Uterus (tissue), 2 donors: Measurements from ENCODE around the gene SRPK3.
"Not testable (repeated sequence)": the region's sequence is repeated elsewhere in the genome, so short reads cannot be mapped to it uniquely, and the experiment has no call there.

Experiments
- POLR2A ChIP-seq, 2 donors: fragments of 450-650 bp; IDR thresholded peaks; one replicate each; pipeline ENCODE4 v1.6.1; 2016; ENCODE audit warnings: antibody characterized with exemption in 2 of 2, mild to moderate bottlenecking in 1 of 2, moderate library complexity in 1 of 2
- TF ChIP-seq, protein P1 (sequence below), 4 experiments: fragments of 200-600 bp in 2 of 4; fragments of 450-650 bp in 2 of 4; sonication (generic) in 2 of 4; IDR thresholded peaks; one replicate each; pipeline ENCODE4 v1.5.1; 2016 to 2019; ENCODE audit warnings: antibody characterized with exemption in 4 of 4, mild to moderate bottlenecking in 2 of 4, moderate library complexity in 1 of 4

DNA sequence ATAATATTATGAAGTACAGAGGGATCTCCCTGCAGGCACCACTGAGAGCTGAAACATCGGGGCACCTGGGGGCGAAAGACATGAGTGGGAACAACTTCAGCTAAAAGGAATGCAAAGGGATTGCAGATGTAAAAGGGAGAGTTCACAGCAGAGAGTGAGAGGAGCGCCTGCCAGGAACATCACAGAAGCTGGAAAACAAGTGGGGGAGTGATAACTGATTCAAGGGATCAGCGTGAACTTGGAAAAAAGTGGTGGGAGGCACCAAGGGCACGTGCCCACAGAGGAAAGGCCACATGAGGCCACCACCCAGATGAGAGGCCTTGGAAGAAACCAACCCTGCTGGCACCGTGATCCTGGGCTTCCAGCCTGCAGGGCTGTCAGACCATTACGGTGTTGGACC lies 31.8 kb upstream of the SRPK3 start:
- TF ChIP-seq, protein P1, sequence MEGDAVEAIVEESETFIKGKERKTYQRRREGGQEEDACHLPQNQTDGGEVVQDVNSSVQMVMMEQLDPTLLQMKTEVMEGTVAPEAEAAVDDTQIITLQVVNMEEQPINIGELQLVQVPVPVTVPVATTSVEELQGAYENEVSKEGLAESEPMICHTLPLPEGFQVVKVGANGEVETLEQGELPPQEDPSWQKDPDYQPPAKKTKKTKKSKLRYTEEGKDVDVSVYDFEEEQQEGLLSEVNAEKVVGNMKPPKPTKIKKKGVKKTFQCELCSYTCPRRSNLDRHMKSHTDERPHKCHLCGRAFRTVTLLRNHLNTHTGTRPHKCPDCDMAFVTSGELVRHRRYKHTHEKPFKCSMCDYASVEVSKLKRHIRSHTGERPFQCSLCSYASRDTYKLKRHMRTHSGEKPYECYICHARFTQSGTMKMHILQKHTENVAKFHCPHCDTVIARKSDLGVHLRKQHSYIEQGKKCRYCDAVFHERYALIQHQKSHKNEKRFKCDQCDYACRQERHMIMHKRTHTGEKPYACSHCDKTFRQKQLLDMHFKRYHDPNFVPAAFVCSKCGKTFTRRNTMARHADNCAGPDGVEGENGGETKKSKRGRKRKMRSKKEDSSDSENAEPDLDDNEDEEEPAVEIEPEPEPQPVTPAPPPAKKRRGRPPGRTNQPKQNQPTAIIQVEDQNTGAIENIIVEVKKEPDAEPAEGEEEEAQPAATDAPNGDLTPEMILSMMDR (IDR thresholded peaks at IDR 0.05), result not testable (repeated sequence)
- not testable (repeated sequence) for TF ChIP-seq POLR2A (IDR thresholded peaks at IDR 0.05)
